ENCODE measurements around the gene SYNJ2.
A peak's percentile ranks its signal among the peaks of the same experiment; 100 is the strongest.
"Not testable (repeated sequence)": the region's sequence is repeated elsewhere in the genome, so short reads cannot be mapped to it uniquely, and the experiment has no call there.

The SYNJ2 gene

GRCh38 chr6:157972177-157972576 lies 9.5 kb upstream of the SYNJ2 start:
- H3K9me3 ChIP-seq (ENCODE audit: control insufficient read depth, insufficient read depth, low read length); H3K27me3 ChIP-seq (ENCODE audit: control insufficient read depth, insufficient read depth, low read length); H3K27ac ChIP-seq (ENCODE audit: low read length); H3K36me3 ChIP-seq (ENCODE audit: control insufficient read depth, insufficient read depth, low read length); H3K4me3 ChIP-seq (ENCODE audit: low read length); H3K4me1 ChIP-seq (ENCODE audit: control insufficient read depth, insufficient read depth, low read length); DNase-seq (ENCODE audit: low read depth, low spot score): not testable (repeated sequence)
- WGBS (ENCODE audit: insufficient coverage, insufficient read length): no CpG with 5 or more reads among the region's 3 CpGs

DNA sequence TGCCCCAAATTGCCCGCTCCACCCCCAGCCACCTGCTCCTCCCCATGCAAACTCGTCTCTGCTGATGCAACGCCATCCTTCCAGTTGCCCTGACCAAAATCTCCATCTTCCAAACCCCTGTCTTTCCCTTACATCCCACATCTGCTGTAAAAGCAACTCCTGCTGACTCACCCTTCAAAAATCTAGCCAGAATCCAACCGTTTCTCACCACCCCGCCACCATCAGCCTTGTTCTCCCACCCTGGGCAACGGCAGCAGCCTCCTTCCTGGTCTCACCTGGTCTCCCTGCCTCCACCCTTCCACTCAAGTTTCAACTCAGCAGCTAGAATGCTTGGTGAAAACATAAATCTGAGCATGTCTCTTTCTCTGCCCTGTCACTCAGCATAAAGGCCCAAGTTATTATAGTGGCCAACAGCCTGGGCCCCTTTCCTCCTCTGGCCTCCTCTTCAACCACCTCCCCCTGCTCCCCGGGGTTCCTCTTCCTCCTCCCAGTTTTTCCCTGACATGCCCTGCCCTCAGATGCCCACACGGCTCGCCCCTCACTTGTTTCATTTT lies 7.2 kb upstream of the SYNJ2 start:
- DNase-seq (ENCODE audit: low read depth, low spot score): no peak
- Histone ChIP-seq H3K4me1 (ENCODE audit: control insufficient read depth, insufficient read depth, low read length) (no peaks in the 10 kb centered on the region), H3K4me3 (ENCODE audit: low read length) (no peak overlapping the region), H3K36me3 (ENCODE audit: control insufficient read depth, insufficient read depth, low read length) (no peaks in the 10 kb centered on the region), H3K27me3 (ENCODE audit: control insufficient read depth, insufficient read depth, low read length) (no peaks in the 10 kb centered on the region), H3K9me3 (ENCODE audit: control insufficient read depth, insufficient read depth, low read length) (no peaks in the 10 kb centered on the region), H3K27ac (ENCODE audit: low read length) (no peak overlapping the region)
- no CpG with 5 or more reads among the region's 9 CpGs for WGBS (ENCODE audit: insufficient coverage, insufficient read length)

DNA sequence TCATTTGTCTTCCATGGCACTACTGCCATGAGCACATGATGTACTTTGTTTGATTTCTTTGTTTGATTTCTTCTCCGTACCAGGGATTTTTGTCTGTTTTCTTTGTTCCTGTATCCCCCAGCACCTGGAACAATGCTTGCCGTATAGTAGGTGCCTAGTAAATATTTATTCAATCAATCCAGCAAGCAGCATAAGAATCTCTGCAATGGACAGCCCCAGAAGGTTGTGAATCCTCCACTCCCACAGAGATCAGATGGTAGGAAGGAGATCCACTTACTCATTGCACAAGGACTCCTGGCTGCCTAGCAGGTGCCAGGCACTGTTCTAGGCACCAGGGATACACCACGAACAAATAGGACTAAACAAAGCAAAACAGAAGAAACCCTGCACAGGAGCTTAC lies 6.7 kb upstream of the SYNJ2 start:
- Histone ChIP-seq H3K4me1 (ENCODE audit: control insufficient read depth, insufficient read depth, low read length) (no peaks in the 10 kb centered on the region), H3K27ac (ENCODE audit: low read length) (no peak overlapping the region)
- whole genome bisulfite sequencing (ENCODE audit: insufficient coverage, insufficient read length): no CpG with 5 or more reads among the region's 3 CpGs

DNA sequence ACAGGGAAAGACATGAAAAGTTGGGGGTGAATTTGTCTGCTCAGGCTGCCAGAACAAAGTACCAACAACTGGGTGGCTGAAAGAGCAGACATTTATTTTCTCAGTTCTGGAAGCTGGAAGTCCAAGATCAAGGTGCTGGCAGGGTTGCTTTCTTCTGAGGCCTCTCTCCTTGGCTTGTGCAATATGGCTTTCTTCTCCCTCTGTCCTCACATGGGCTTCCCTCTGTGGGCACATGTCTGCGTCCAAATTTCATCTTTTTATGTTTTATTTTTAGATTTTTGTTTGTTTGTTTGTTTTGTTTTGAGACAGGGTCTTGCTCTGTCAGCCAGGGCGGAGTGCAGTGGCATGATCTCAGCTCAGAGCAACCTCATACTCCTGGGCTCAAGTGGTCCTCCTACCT lies 6.2 kb upstream of the SYNJ2 start:
- WGBS (ENCODE audit: insufficient coverage, insufficient read length): no CpG with 5 or more reads among the region's 2 CpGs
- no peaks in the 10 kb centered on the region for H3K36me3 ChIP-seq (ENCODE audit: control insufficient read depth, insufficient read depth, low read length)
- no peaks in the 10 kb centered on the region for H3K9me3 ChIP-seq (ENCODE audit: control insufficient read depth, insufficient read depth, low read length)
- H3K27me3 ChIP-seq (ENCODE audit: control insufficient read depth, insufficient read depth, low read length): no peaks in the 10 kb centered on the region
- H3K4me1 ChIP-seq (ENCODE audit: control insufficient read depth, insufficient read depth, low read length): no peaks in the 10 kb centered on the region
- no peak for DNase-seq (ENCODE audit: low read depth, low spot score)
- no peak overlapping the region for H3K27ac ChIP-seq (ENCODE audit: low read length)
- H3K4me3 ChIP-seq (ENCODE audit: low read length): no peak overlapping the region

More for the DNA sequence above, 6.7 kb upstream of the SYNJ2 start:
- Histone ChIP-seq H3K36me3 (ENCODE audit: control insufficient read depth, insufficient read depth, low read length) (no peaks in the 10 kb centered on the region), H3K27me3 (ENCODE audit: control insufficient read depth, insufficient read depth, low read length) (no peaks in the 10 kb centered on the region), H3K9me3 (ENCODE audit: control insufficient read depth, insufficient read depth, low read length) (no peaks in the 10 kb centered on the region), H3K4me3 (ENCODE audit: low read length) (no peak overlapping the region)
- DNase-seq (ENCODE audit: low read depth, low spot score): no peak

DNA sequence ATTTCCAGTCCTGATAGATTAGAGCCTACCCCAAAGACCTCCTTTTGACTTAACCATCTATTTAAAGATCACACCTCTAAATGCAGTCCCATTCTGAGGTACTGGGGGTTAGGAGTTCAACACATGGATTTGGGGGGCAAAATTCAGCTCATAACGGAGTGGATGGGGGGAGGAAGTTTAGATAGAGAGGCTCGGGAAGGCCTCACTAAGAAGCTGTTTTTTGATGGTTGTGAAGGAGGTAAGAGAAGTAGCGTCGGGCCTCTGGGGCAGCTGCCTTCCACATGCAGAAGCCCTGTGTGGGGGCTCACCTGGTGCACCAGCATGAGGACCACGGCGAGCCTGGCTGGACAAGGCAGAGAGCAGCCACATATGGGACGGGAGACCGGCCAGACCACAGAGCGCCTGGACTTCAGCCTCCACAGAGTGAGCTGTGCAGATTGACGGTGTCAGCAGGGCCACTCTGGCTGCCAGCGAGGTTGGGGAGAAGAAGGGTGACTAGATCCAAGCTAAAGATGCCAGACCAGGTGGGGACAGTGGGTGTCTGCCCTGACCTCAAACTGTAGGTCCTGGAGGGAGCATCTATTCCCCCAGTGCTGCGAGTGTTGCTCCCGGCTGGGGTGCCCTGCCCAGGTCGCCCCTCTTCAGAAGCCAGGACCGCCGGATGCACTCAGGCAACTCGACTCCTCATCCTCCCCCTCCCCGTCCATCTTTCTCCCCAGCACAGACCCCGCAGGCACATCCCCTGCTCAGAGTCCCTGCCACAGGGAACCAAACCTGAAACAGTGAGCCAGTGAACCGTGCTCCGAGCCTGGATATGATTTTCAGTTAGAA lies 5.1 kb upstream of the SYNJ2 start:
- H3K36me3 ChIP-seq (ENCODE audit: control insufficient read depth, insufficient read depth, low read length): no peaks in the 10 kb centered on the region
- DNase-seq (ENCODE audit: low read depth, low spot score): no peak
- no peaks in the 10 kb centered on the region for H3K4me1 ChIP-seq (ENCODE audit: control insufficient read depth, insufficient read depth, low read length)
- no peaks in the 10 kb centered on the region for H3K9me3 ChIP-seq (ENCODE audit: control insufficient read depth, insufficient read depth, low read length)
- H3K27me3 ChIP-seq (ENCODE audit: control insufficient read depth, insufficient read depth, low read length): no peaks in the 10 kb centered on the region
- no CpG with 5 or more reads among the region's 21 CpGs for WGBS (ENCODE audit: insufficient coverage, insufficient read length)
- H3K4me3 ChIP-seq (ENCODE audit: low read length): no peak overlapping the region
- no peak overlapping the region for H3K27ac ChIP-seq (ENCODE audit: low read length)

- H3K36me3 ChIP-seq (ENCODE audit: control insufficient read depth, insufficient read depth, low read length): no peaks in the 10 kb centered on the region
- H3K4me3 ChIP-seq (ENCODE audit: low read length): no peak overlapping the region
- H3K4me1 ChIP-seq (ENCODE audit: control insufficient read depth, insufficient read depth, low read length): no peaks in the 10 kb centered on the region
- no CpG with 5 or more reads among the region's 10 CpGs for WGBS (ENCODE audit: insufficient coverage, insufficient read length)
- no peak for DNase-seq (ENCODE audit: low read depth, low spot score)
- no peaks in the 10 kb centered on the region for H3K9me3 ChIP-seq (ENCODE audit: control insufficient read depth, insufficient read depth, low read length)
- H3K27me3 ChIP-seq (ENCODE audit: control insufficient read depth, insufficient read depth, low read length): no peaks in the 10 kb centered on the region
- no peak overlapping the region for H3K27ac ChIP-seq (ENCODE audit: low read length)
Observed at GRCh38 chr6:157977176-157977804, 4.4 kb upstream of the SYNJ2 start.

- Histone ChIP-seq H3K36me3 (ENCODE audit: control insufficient read depth, insufficient read depth, low read length) (no peaks in the 10 kb centered on the region), H3K4me3 (ENCODE audit: low read length) (no peak overlapping the region), H3K9me3 (ENCODE audit: control insufficient read depth, insufficient read depth, low read length) (no peaks in the 10 kb centered on the region), H3K27me3 (ENCODE audit: control insufficient read depth, insufficient read depth, low read length) (no peaks in the 10 kb centered on the region), H3K27ac (ENCODE audit: low read length) (no peak overlapping the region), H3K4me1 (ENCODE audit: control insufficient read depth, insufficient read depth, low read length) (no peaks in the 10 kb centered on the region)
- DNase-seq (ENCODE audit: low read depth, low spot score): no peak
- WGBS (ENCODE audit: insufficient coverage, insufficient read length): no CpG with 5 or more reads among the region's 16 CpGs
Observed at GRCh38 chr6:157978021-157978783, 3.5 kb upstream of the SYNJ2 start.

DNA sequence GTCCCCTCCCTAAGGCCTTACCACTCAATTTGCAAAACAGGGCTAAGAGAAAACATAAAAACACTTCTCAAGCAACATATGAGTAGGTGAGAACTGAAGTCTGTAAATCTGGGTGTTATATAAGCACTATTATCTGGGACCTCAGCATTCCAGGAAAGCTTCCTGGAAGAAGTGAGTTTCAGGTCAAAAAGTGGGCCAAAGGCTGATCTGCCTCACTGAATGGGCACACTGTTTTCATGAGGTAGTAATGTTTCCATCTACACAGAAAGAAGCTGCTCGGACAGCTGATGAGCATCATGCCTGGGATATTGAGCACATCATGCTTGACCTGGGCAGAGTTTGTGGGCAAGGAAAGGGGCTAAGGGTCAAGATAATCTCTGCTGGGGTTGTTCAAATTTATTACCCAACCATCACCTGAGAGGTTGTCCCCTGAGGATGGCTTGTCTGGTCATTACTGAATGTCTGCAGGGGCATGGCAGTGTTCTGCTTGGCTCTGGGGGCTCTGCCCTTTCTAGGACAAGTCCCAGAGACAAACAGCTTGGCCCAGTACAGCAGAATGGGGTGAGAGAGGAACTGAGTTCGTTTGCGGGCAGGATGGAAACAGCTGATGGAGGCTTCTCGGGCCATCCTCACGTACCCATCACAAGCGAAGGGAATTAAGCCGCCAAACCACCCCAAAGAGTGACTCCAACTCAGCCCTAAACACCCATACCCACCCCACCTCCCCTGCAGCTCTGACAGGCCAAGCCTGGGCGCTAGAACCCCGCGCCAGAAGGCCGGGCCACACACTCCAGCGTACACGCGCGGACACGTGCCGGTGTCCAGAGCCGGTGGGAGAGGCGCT lies 1.2 kb upstream of the SYNJ2 start:
- Histone ChIP-seq H3K27me3 (ENCODE audit: control insufficient read depth, insufficient read depth, low read length) (no peaks in the 10 kb centered on the region), H3K9me3 (ENCODE audit: control insufficient read depth, insufficient read depth, low read length) (no peaks in the 10 kb centered on the region), H3K36me3 (ENCODE audit: control insufficient read depth, insufficient read depth, low read length) (no peaks in the 10 kb centered on the region), H3K27ac (ENCODE audit: low read length) (no peak overlapping the region), H3K4me1 (ENCODE audit: control insufficient read depth, insufficient read depth, low read length) (no peaks in the 10 kb centered on the region), H3K4me3 (ENCODE audit: low read length) (no peak overlapping the region; the same call in 1 of the 2 replicates)
- no peak for DNase-seq (ENCODE audit: low read depth, low spot score)
- WGBS (ENCODE audit: insufficient coverage, insufficient read length): no CpG with 5 or more reads among the region's 19 CpGs

DNA sequence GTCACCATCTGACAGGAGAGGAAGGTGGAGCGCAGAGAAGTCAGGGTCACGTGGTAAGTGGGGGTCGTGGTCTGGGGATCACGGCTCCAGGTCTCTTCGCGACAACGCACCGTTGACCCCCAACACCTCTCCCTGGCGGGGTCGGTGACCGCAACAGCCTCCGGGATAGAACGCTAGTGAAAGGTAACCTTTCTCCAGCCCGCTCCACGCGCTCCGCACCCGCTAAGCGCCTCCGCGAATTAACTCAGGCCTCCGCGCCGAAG lies 600 bp upstream of the SYNJ2 start:
- no peak overlapping the region for H3K27ac ChIP-seq (ENCODE audit: low read length)
- H3K27me3 ChIP-seq (ENCODE audit: control insufficient read depth, insufficient read depth, low read length): no peaks in the 10 kb centered on the region
- no peaks in the 10 kb centered on the region for H3K9me3 ChIP-seq (ENCODE audit: control insufficient read depth, insufficient read depth, low read length)
- no CpG with 5 or more reads among the region's 24 CpGs for WGBS (ENCODE audit: insufficient coverage, insufficient read length)
- DNase-seq (ENCODE audit: low read depth, low spot score): no peak
- H3K4me3 ChIP-seq (ENCODE audit: low read length): peak overlapping the region; percentile 91; the same call in 1 of the 2 replicates
- H3K4me1 ChIP-seq (ENCODE audit: control insufficient read depth, insufficient read depth, low read length): no peaks in the 10 kb centered on the region; the same call in 1 of the 2 replicates
- no peaks in the 10 kb centered on the region for H3K36me3 ChIP-seq (ENCODE audit: control insufficient read depth, insufficient read depth, low read length)

GRCh38 chr6:157982102-157982562 lies 469 bp downstream of the SYNJ2 start:
- WGBS (ENCODE audit: insufficient coverage, insufficient read length): no CpG with 5 or more reads among the region's 36 CpGs
- no peaks in the 10 kb centered on the region; the same call in 1 of the 2 replicates for H3K4me1 ChIP-seq (ENCODE audit: control insufficient read depth, insufficient read depth, low read length)

More at GRCh38 chr6:157982102-157982562, 469 bp downstream of the SYNJ2 start:
- no peaks in the 10 kb centered on the region for H3K9me3 ChIP-seq (ENCODE audit: control insufficient read depth, insufficient read depth, low read length)
- peak overlapping the region; percentile 91 for H3K4me3 ChIP-seq (ENCODE audit: low read length)
- no peak for DNase-seq (ENCODE audit: low read depth, low spot score)
- no peaks in the 10 kb centered on the region for H3K27me3 ChIP-seq (ENCODE audit: control insufficient read depth, insufficient read depth, low read length)
- no peak overlapping the region for H3K27ac ChIP-seq (ENCODE audit: low read length)
- no peaks in the 10 kb centered on the region for H3K36me3 ChIP-seq (ENCODE audit: control insufficient read depth, insufficient read depth, low read length)

All from iPS DF 6.9 (cell line).